Peyer's patch (tissue), 4 donors: ENCODE data around the gene ARHGEF4. TPM values are rescaled to one million over a fixed set of nuclear protein-coding genes. Genes with fewer than 3 reads are reported as not detected.

Experiments used
- DNase-seq, 3 donors: peaks; one replicate each; pipeline ENCODE4 v3.0.0-alpha.2; 2017 to 2019
- H3K27ac ChIP-seq, 4 donors: fragments of 200-600 bp; sonication (generic); one replicate each; pipeline ENCODE4 v1.5.1; 2016 to 2019
- H3K27me3 ChIP-seq, 2 donors: fragments of 200-600 bp; sonication (generic); one replicate each; pipeline ENCODE4 v1.5.1; 2019
- H3K36me3 ChIP-seq, 3 donors: fragments of 200-600 bp; sonication (generic); one replicate each; pipeline ENCODE4 v1.5.1; 2016 to 2019
- H3K4me1 ChIP-seq, 4 donors: fragments of 200-600 bp; sonication (generic); one replicate each; pipeline ENCODE4 v1.5.1; 2016 to 2019
- H3K4me3 ChIP-seq, 4 donors: fragments of 200-600 bp; sonication (generic); 1 replicate in 3 of 4; 2 replicates in 1 of 4; pipeline ENCODE4 v1.5.1; 2016 to 2019; ENCODE audit warnings: mild to moderate bottlenecking in 1 of 4
- H3K9me3 ChIP-seq, 4 donors: fragments of 200-600 bp; sonication (generic); one replicate each; pipeline ENCODE4 v1.5.1; 2016 to 2019; ENCODE audit warnings: mild to moderate bottlenecking in 1 of 4
- CTCF ChIP-seq, 6 experiments: fragments of 450-650 bp in 4 of 6; fragments of 200-600 bp in 2 of 6; sonication (generic) in 1 of 6; IDR thresholded peaks; one replicate each; pipeline ENCODE4 v1.5.1; 2017 to 2019; ENCODE audit warnings: antibody characterized with exemption in 6 of 6, mild to moderate bottlenecking in 3 of 6, moderate library complexity in 1 of 6
- POLR2A ChIP-seq, 2 donors: fragments of 450-650 bp; IDR thresholded peaks; one replicate each; pipeline ENCODE4 v1.5.1; 2017; ENCODE audit warnings: antibody characterized with exemption in 2 of 2, mild to moderate bottlenecking in 2 of 2, moderate library complexity in 2 of 2
- total RNA-seq, 4 donors: library from RNA; depleted of rRNA; stranded (reverse); fragments of >200 nt; gene quantifications; one replicate each; pipeline ENCODE4 v1.1.0, GENCODE V29; 2016

ARHGEF4 gene
- total RNA-seq, 4 donors from 2014 or later = 1.1 to 10.7 (median 1.6) TPM

- H3K27ac ChIP-seq = no peak overlapping the region
- peaks cover 0 to 12% of the 10 kb centered on the region in 2 donors for H3K27me3 ChIP-seq
- DNase-seq = no peak
- TF ChIP-seq CTCF (IDR thresholded peaks at IDR 0.05) (no peak), POLR2A (IDR thresholded peaks at IDR 0.05) (no peak)
- H3K36me3 ChIP-seq = no peaks in the 10 kb centered on the region
- H3K4me1 ChIP-seq = peaks cover 0 to 13% (median 3%) of the 10 kb centered on the region in 4 donors
- H3K4me3 ChIP-seq = peak overlapping the region in 2 of 4 donors; percentile 7 to 25
- no peaks in the 10 kb centered on the region for H3K9me3 ChIP-seq
These were observed 203.4 kb downstream of the ARHGEF4 start for GRCh38 chr2:131039908-131040660.

GRCh38 chr2:131040661-131041401, 204.1 kb downstream of the ARHGEF4 start:
- Histone ChIP-seq H3K27me3 (peaks cover 0 to 6% of the 10 kb centered on the region in 2 donors), H3K4me1 (peaks cover 0 to 13% (median 3%) of the 10 kb centered on the region in 4 donors), H3K27ac (no peak overlapping the region), H3K4me3 (peak overlapping the region in 1 of 4 donors; percentile 25), H3K36me3 (no peaks in the 10 kb centered on the region), H3K9me3 (no peaks in the 10 kb centered on the region)
- no peak for TF ChIP-seq POLR2A (IDR thresholded peaks at IDR 0.05)
- TF ChIP-seq CTCF (IDR thresholded peaks at IDR 0.05) = no peak
- DNase-seq = no peak

GRCh38 chr2:131041402-131042147, 204.9 kb downstream of the ARHGEF4 start:
- no peak overlapping the region for H3K27ac ChIP-seq
- no peaks in the 10 kb centered on the region for H3K9me3 ChIP-seq
- DNase-seq = peak in 1 of 3 donors; percentile 0
- TF ChIP-seq POLR2A (IDR thresholded peaks at IDR 0.05) (no peak), CTCF (IDR thresholded peaks at IDR 0.05) (no peak)
- peaks cover 0 to 13% (median 3%) of the 10 kb centered on the region in 4 donors for H3K4me1 ChIP-seq
- H3K27me3 ChIP-seq = peaks cover 0 to 6% of the 10 kb centered on the region in 2 donors
- H3K36me3 ChIP-seq = peaks cover 0 to 4% (median 0%) of the 10 kb centered on the region in 3 donors
- H3K4me3 ChIP-seq = no peak overlapping the region

GRCh38 chr2:131042148-131042775, 205.5 kb downstream of the ARHGEF4 start:
- DNase-seq = no peak
- H3K4me1 ChIP-seq = peaks cover 0 to 13% (median 3%) of the 10 kb centered on the region in 4 donors
- H3K36me3 ChIP-seq = peaks cover 0 to 11% (median 0%) of the 10 kb centered on the region in 3 donors
- H3K27ac ChIP-seq = no peak overlapping the region
- no peaks in the 10 kb centered on the region for H3K9me3 ChIP-seq
- no peak overlapping the region for H3K4me3 ChIP-seq
- H3K27me3 ChIP-seq = peaks cover 0 to 6% of the 10 kb centered on the region in 2 donors
- TF ChIP-seq POLR2A (IDR thresholded peaks at IDR 0.05) (no peak), CTCF (IDR thresholded peaks at IDR 0.05) (no peak)
